GM18508 (cell line): ENCODE data around the gene PPIC.

ENCODE experiments used
- ATAC-seq: cut with Tn5 transposase; IDR thresholded peaks from one replicate; pipeline ENCODE4 v1.9.1; 2021; ENCODE audit warnings: moderate number of reproducible peaks; ENCODE audit not compliant: insufficient read depth, unreplicated experiment

PPIC gene

GRCh38 chr5:123036391-123037103 is at the start of gene PPIC:
Gene PPIC (minus strand): TSS chr5:123036725. CDS start chr5:123036625, 100 bp downstream.
- no peak for ATAC-seq

- ATAC-seq: no peak
Observed at GRCh38 chr5:123085638-123086286, 49.2 kb upstream of the PPIC start.

GRCh38 chr5:123084730-123085605 is 48.4 kb upstream of the PPIC start:
- no peak for ATAC-seq

GRCh38 chr5:123083298-123083697 is 46.8 kb upstream of the PPIC start:
- ATAC-seq: no peak

GRCh38 chr5:123080215-123080614 is 43.7 kb upstream of the PPIC start:
- ATAC-seq: no peak

DNA sequence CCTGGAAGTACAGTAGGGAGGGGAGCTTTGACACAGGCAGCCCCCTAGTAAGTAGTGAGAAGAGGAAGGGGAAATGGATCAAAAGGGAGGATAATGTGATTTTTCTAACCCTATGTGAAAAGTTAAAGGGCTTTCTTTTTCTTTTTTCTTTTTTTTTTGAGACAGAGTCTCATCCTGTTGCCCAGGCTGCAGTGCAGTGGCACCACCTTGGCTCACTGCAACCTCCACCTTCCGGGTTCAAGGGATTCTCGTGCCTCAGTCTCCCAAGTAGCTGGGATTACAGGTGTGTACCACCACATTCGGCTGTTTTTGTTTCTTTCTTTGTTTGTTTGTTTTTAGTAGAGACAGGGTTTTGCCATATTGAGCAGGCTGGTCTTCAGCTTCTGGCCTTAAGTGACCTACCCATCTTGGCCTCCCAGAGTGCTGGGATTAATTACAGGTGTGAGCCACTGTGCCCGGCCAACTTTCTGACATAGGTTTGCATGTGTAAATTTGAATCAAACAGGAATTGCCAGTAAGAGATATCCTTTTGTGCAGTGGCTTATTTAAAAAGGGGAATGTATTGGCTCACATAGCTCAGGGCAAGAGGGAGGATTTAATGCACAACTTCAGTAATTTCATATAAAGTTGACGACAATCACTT is 39.1 kb upstream of the PPIC start:
- ATAC-seq: no peak

- no peak for ATAC-seq
Observed at GRCh38 chr5:123068368-123068938, 31.9 kb upstream of the PPIC start.

GRCh38 chr5:123066016-123066415 is 29.5 kb upstream of the PPIC start:
- no peak for ATAC-seq

DNA sequence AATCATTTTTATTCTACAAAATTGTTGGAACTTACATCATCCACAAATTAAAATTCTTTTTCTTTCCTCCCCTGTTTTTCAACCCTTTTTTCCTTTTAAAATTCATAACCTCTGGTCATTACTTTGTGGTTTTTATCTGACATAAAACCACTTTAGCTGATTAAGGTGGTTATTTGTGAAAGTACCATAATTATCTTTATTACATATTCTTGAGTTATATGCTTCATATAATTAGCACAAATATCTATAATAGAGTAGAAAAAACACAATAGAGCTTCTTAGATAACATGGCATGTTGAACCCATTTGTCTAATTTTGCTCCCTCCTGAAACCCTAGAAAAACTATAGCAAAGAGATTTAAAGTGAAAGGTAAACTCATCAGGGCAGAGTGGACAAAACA is 22.9 kb upstream of the PPIC start:
- no peak for ATAC-seq

- ATAC-seq: no peak
Observed at GRCh38 chr5:123051206-123051605, 14.7 kb upstream of the PPIC start.

DNA sequence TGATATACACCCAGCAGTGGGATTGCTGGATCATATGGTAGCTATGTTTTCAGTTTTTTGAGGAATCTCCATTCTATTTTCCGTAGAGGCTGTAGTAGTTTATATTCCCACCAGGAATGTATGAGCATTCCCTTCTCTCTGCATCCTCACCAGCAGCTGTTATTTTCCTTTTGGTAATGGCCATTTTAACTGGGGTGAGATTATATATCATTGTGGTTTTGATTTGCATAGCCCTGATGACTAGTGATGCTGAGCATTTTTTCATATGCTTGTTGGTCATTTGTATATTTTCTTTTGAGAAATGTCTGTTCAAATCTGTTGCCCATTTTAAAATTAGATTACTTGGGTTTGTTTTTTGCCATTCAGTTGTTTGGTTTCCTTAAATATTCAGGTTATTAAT is 11.2 kb upstream of the PPIC start:
- ATAC-seq: no peak

DNA sequence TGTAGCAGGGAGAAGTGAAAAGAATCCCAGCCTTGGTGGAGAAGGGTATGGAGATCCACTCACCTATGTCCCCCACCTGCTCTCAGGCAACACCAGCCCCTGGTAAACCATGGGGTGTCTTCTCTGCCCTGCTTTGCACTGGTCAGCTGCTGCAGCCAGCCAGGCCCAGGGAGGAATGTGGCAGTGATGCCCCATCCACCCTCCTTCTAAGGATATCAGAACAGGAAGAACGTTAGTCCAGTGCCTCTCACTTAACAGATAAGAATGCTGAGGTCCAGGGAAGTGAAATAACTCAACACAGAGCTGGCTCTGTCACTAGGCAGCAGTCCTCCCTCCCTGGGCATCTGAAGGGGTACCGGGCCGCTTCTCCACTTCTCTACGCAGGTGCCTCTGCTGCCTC is 9.7 kb upstream of the PPIC start:
- ATAC-seq: no peak

DNA sequence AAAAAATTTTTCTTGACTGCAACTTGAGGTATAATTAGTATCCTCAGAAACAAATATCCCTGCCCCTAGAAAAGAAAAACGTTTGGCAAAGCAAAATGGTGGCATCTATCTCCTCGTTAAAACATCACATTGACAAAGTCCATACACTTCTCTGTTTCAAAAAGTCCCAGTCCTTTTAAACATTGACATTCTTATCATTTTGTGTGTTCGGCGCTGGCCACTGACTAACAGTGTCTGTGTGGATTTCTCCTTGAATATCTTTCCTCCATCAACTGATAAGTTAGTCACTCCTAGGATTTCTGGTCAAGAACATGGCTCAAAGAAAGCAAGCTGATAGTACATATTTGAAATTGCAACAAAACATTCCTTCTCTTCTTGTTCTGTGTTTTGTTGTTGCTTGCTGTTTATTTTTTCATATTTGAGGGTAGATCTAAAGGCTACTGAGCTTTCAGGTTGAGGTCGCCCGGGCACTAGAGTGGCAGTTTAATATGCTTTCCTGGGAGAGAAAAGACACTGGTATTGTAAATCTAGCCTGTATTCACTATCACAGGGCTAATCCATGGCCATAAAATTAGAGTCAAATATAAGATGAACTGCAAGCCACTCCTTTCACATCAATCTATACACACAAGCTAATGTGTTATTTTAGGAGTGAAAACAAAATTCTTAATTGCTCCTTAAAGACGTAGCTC is 8.5 kb upstream of the PPIC start:
- no peak for ATAC-seq

GRCh38 chr5:123039673-123040072 is 3.1 kb upstream of the PPIC start:
- ATAC-seq: no peak

- ATAC-seq: no peak
Observed at GRCh38 chr5:123037104-123037418, 536 bp upstream of the PPIC start.

DNA sequence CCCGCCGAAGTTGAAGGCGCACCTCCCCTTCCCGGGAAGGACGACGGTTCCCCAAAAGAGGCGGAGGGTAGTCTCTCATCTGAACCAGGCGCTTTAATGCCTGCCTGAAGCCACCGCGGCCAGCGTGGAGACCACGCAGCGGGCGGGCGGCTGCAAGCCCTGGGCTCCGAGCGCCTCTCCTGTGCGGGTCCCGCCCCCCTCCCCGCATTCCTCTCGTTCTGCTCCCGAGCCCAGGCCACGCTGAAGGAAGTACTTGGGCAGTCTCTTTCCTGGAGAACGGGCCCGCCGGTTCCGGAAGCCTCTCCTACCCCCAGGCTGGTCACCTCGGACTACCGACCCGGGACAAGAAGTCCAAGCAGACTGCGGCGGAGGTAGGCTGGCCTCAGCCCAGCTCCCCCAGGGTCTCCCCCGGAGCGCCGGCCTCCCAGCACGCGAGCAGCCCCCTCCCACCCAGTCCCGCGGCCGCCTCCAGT is 571 bp downstream of the PPIC start:
- no peak for ATAC-seq

DNA sequence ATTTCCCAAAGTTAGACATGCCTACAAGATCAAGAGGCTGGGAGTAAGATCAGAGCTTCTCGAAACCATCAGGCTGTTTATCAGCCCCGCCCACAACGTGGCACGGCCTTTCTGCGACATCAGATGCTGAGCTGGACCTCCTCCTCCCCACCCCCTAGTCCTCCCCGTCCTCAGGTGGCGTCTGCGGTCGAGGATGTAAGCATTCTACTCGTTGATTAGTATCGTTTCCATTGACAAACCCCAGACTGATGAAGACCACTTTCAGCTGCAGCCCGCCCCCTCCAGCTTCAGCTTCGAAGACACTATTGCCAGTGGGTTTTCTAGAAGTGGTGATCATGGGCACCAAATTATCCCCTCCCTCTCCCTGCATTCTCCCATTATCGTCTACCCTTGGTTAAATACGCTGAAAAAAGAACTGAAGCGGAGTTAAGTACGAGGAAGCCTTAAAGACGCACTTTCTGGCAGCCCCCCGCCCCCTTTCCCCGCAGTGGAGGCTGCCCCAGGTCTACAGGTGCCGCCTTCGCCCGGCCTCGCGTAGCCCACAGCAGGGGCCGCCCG is 1.1 kb downstream of the PPIC start:
- no peak for ATAC-seq

GRCh38 chr5:123033157-123033671 is 3.3 kb downstream of the PPIC start:
- no peak for ATAC-seq

GRCh38 chr5:123028222-123028621 is 8.3 kb downstream of the PPIC start:
- no peak for ATAC-seq
